ENCODE results near the gene VILL.

VILL gene

GRCh38 chr3:37990527-37990926 is at the start of gene VILL:
Gene VILL (plus strand): TSS chr3:37990786. CDS start chr3:37993673, 2,887 bp downstream.
- ChIA-PET CTCF (interaction anchor here (1.0 to 1.5 kb wide), 4 partner anchors 16 to 503 kb away, joined by 3 to 4 read pairs (median 4); no protein-coding TSS in a partner anchor), POLR2A (interaction anchor here (0.6 kb wide), 1 partner anchor 715 kb away, joined by 7 read pairs; no protein-coding TSS in a partner anchor)
- TF ChIP-seq, protein P1, sequence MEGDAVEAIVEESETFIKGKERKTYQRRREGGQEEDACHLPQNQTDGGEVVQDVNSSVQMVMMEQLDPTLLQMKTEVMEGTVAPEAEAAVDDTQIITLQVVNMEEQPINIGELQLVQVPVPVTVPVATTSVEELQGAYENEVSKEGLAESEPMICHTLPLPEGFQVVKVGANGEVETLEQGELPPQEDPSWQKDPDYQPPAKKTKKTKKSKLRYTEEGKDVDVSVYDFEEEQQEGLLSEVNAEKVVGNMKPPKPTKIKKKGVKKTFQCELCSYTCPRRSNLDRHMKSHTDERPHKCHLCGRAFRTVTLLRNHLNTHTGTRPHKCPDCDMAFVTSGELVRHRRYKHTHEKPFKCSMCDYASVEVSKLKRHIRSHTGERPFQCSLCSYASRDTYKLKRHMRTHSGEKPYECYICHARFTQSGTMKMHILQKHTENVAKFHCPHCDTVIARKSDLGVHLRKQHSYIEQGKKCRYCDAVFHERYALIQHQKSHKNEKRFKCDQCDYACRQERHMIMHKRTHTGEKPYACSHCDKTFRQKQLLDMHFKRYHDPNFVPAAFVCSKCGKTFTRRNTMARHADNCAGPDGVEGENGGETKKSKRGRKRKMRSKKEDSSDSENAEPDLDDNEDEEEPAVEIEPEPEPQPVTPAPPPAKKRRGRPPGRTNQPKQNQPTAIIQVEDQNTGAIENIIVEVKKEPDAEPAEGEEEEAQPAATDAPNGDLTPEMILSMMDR (IDR thresholded peaks at IDR 0.05; ENCODE audit: control extremely low read depth, extremely low read depth, low read depth, missing control alignments): no peak
- no peak for DNase-seq (ENCODE audit: extremely low spot score)

DNA sequence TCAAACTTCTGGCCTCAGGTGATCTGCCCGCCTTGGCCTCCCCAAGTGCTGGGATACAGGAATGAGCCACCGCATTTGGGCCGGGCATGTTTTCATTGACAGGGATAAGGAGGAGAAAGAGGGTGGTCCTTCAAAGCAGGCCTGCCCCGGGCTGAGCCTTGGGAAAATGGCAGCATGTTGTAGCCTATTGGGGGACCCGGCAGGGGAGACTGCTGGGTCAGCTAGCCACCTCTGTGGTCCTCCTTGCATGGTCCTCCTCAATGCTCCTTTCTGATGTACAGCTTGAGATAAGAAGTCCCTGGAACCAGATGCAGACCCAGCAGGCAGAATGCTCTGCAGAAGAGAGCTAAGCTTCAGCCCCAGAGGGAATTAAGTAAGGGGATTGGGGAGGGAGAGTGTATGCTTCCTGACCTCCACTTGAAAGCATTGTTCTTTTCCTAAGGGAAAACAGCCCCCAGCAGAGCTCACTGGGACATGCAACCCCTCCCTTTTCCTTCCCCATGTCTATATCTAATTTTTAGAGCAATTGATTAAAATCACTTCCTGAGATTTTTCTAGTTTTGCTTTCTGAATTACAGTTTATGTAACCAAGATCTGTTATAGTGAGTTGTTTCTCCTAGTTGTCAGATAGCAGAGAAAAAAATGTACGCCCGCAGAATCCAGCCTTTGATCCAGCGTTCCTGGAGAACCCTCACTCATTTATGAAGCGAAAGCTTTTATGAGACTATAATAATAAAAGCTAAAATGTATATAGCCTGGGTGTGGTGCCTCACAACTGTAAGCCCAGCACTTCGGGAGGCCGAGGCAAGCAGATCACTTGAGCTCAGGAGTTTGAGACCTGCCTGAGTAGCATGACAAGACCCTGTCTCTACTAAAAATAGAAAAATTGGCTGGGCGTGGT is 48.7 kb upstream of the VILL start:
- POLR2A ChIA-PET: no interaction called here
- DNase-seq (ENCODE audit: extremely low spot score): no peak
- CTCF ChIA-PET: no interaction called here
- TF ChIP-seq, protein P1 (IDR thresholded peaks at IDR 0.05; ENCODE audit: control extremely low read depth, extremely low read depth, low read depth, missing control alignments): no peak

DNA sequence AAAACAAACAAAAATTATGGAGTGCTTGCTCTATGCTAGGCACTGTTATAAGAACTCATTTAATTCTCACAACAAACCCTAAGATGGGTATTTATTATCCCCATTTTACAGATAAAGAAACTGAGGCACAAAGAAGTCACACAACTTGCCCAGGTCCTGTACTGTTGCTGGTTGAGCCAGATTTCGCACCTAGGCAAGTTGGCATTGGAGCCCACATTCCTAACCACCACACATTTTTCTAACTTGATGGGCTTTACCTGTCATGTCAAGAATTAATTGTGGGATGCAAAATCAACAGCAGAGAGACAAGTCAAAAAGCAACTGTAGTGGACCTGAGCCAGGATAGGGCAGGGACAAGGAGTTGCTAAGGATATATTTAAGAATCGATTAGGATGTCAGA is 47.9 kb upstream of the VILL start:
- TF ChIP-seq, protein P1 (IDR thresholded peaks at IDR 0.05; ENCODE audit: control extremely low read depth, extremely low read depth, low read depth, missing control alignments): no peak
- ChIA-PET POLR2A (no interaction called here), CTCF (no interaction called here)
- DNase-seq (ENCODE audit: extremely low spot score): no peak

DNA sequence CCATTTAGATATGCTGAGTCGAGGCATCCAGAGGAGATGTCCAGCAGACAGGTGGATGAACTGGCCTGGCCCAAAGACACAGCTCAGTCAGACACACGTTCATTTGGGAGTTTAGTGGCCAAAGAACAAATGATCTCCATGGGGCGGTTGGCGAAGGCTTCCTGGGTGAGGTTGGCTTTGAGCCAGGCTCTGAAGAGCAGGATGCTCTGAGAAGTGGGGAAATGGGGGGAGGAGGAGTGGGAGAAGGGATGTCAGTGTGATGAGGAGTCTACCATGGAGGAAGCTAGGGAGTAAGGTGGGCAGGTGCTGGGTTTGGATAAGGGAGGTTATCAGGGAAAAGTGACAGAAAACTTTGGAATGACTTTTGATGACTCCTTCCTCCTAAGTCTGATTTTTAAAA is 47.5 kb upstream of the VILL start:
- DNase-seq (ENCODE audit: extremely low spot score): no peak
- CTCF ChIA-PET: no interaction called here
- TF ChIP-seq, protein P1 (IDR thresholded peaks at IDR 0.05; ENCODE audit: control extremely low read depth, extremely low read depth, low read depth, missing control alignments): no peak
- POLR2A ChIA-PET: no interaction called here

DNA sequence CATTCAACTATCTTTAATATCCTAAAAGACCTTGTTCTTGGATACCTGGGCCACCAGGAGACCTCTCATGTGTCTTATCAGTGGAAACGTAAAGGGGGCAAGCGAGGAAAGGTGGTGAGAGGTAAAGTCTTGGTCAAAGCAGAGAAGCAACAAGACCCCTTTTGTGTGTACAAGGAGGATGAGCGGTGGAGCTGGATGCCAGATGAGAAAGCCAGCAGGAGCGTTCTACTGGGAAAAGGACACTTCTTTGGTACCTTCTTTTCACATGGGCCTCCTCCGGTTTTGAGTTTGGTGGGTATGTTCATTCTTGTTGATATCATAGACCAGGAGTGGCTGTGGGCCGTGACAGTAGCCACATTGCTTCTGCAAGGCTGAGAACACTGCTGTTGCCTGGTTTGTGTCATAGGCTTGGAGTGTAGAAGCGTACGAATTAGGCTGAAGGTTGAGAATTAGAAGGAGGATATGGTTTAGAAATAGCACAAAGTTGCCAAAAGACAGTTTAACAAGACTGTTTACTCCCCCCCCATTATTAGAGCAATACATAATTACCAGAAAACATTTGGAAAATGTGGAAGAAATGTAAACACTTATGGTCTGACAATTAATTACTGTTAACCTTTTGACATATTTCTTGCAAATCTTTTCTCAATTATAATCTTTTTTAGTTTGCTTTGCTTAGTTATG is 46.8 kb upstream of the VILL start:
- no peak for DNase-seq (ENCODE audit: extremely low spot score)
- ChIA-PET CTCF (interaction anchor here (1.2 kb wide), 1 partner anchor 88 kb away, joined by 4 read pairs; no protein-coding TSS in a partner anchor), POLR2A (no interaction called here)
- TF ChIP-seq, protein P1 (IDR thresholded peaks at IDR 0.05; ENCODE audit: control extremely low read depth, extremely low read depth, low read depth, missing control alignments): no peak

DNA sequence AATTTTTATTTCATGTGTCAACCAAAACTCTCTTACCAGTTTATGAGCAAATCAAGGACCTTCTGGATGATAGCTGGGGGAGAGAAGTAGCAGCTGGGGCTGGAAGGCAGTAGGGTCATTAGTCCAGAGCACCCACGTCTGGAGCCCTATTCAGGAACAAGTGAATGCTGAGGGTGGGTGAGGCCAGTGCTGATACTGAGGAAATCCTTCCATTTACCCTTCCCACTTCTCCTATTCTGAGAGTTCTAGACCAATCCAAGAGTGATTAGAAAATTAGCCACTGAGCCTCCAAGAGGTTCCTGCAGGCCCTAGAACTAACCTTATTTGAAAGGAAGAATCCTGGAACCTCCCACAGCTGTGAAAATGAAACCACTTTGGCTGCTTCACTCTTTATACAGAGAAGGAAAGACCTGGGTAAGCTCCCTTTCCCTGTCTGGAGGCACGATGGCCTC is 46.2 kb upstream of the VILL start:
- ChIA-PET POLR2A (no interaction called here), CTCF (interaction anchor here (1.2 kb wide), 1 partner anchor 88 kb away, joined by 4 read pairs; no protein-coding TSS in a partner anchor)
- TF ChIP-seq, protein P1 (IDR thresholded peaks at IDR 0.05; ENCODE audit: control extremely low read depth, extremely low read depth, low read depth, missing control alignments): no peak
- no peak for DNase-seq (ENCODE audit: extremely low spot score)
